Fibroblast of gingiva (primary cell): Measurements from ENCODE around the gene GPR137.

Source experiments
- DNase-seq: peaks from one replicate; pipeline ENCODE4 v3.0.0-alpha.2; 2011; ENCODE audit warnings: low read depth

Gene GPR137

GRCh38 chr11:64287676-64288352 is 2.2 kb downstream of the GPR137 start:
- no peak for DNase-seq

DNA sequence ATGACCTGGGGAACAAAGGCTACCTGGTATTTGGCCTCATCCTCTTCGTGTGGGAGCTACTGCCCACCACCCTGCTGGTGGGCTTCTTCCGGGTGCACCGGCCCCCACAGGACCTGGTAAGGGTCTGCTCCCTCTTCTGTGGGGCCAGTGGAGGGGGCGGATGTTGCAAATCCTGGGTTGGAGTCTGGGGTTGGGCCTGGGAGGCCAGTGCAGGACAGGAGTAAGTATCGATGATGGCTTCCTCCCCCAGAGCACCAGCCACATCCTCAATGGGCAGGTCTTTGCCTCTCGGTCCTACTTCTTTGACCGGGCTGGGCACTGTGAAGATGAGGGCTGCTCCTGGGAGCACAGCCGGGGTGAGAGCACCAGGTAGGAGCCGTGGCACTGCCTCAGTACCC is 2.7 kb downstream of the GPR137 start:
- no peak for DNase-seq

DNA sequence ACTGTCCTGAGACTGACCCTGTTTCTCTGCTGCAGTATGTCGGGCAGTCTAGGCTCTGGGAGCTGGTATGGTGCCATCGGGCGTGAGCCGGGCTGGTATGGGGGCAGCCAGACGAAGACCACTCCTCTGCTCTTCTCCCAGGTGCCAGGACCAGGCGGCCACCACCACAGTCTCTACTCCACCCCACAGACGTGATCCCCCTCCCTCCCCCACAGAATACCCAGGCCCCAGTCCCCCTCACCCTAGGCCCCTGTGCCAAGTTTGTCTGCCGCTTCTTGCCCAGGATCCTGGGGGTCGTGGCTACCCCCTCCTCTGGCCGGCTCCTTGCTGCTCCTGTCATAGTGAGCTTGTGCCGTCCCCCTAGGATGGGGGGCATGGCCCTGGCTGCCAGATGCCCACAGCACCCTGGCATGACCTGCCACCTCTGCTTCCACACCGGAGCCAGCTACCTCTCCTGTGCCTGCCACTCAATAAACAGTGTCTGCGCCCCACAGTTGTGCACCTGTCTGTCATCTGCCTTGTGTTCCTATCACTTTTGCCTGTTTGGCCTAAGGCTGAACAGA is 3.4 kb downstream of the GPR137 start:
- DNase-seq: no peak

DNA sequence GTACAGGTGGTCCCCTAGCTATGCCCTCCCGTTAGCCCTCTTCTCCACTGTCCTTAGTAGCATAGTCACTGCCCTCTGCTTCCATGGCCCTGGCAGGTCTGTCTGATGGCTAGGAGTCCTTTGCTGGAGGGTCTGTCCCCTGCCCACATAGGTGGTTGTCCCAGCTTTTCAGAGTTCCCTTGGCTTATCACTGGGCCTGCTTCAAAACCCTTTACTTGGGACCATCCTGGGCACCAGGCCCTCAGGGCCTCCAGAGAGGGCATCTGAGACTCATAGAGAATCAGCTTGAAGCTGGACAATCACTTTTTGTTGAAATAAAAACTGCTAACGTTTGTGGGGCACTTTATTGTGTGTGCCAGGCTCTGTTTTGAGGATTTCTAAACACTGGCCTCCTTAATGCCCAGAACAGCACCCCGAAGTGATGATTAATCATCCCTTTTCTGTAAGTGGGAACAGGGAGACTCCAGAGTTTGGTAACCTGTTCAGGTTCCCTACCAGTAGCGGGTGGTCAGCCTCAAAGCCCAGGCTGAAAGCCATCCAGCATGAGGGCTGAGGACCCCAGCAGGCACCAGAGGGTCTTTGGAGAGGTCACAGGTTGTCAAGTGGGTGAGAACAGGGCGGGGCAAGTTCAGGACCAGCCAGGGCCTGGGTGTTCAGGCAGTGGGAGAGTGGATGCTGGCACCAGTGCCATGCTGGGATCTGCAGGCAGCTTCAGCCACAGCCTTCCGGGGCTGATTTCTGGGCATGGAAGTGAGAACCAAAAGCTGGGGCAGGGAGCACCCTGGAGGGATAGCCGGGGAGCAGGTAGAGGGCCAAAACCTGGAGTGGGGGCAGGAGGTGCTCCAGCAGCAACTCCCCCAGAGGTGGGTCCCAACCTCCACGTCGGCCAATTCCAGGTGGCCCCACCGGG is 5.0 kb downstream of the GPR137 start:
- DNase-seq: no peak

DNA sequence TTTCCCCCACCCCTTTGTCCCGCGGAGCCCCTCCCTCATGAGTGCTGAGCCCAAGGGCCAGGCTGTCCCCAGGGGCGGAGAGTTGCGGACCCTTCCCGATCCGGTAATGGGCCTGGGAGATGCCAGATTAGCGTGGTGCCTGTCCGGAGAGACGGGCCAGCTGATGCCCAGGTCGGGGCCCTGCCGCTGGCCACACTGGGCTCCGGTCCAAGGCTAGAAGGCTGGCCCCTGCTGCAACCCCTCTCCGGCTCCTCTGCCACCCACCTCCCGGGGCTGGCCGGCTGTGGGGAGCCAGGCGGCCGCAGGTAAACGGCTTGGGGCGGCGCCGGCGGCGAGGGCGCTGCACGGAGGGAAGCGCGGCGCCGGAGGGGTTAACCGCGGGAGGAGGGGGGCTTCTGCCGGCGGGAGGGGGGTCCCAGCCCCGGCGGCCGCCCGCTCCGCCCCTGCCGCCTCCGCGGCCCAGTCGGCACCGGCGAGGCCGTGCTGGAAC is 5.7 kb downstream of the GPR137 start, which contains the start of gene KCNK4:
KCNK4 (plus strand) TSS at position 41 of the 490 bp plus-strand sequence. CDS start 1,717 bp downstream, outside the sequence.
- DNase-seq: no peak

DNA sequence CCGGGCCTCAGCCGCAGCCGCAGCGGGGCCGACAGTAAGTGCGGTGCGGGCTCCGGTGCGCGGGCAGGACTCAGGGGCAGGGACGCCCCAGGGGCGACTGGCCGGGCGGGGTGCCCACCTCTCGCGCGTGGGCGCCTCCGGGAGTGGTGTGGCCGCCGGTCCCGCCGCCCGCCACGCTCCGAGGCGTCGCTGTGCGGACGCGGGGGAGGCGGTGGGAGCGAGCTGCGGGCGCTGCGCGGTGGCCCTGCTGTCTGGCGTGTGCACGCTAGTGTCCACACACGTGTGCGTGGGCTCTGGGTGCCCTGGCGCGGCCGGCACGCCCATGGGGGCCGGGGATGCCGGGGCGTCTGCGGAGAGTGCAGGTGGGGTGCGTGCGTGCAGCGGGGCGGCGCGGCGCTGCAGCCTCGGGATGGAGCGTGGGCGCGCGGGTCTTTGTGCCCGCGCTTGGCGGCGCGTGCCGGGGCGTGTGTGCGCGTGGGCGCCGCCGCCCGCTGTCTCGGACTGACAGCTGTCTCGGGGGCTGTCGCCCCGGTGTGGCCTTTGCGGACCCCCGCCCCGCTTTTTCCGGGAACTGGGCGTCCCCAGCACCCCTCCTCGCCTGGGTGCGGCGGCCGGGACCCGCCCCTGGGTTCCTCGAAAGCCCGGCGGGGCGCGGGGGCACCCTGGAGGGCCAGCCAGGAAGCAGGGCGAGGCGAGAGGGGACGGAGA is 6.3 kb downstream of the GPR137 start:
- no peak for DNase-seq

- DNase-seq: no peak
Measured at GRCh38 chr11:64292460-64293254, 7.0 kb downstream of the GPR137 start.

DNA sequence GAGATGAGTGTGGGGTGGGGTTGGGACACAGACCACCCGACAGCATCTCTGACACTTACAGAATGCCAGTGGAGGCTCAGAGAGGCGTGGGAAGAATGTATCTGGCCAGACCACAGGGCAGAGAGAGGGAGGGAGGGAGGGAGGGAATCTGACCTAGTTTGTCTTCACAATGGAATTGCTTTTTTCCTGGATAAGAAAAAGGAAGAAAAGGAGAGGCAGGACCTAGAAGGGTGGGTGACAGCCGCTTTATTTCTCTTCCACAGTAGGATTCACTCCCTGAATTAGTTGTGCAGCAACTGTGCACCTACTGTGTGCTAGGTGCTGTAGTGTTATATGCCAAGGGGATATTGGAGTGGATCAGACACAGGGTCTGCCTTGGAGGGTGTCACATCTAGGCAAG is 9.1 kb downstream of the GPR137 start:
- no peak for DNase-seq

DNA sequence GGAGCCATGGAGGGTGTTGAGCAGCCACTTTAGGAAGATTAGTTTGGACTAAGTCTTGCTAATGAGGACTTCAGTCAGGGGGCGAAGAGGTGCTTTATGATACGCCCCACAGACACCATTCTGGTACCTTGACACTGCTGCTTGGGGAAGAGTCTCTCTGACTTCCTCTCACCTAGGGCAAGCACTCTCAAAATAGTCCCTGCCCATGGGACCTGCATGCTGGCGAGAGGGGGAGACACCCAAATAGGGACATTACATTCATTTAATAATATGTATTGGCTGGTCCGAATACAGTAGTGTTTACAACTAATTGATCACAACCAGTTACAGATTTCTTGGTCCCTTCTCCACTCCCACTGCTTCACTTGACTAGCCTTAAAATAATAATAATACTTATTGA is 10.1 kb downstream of the GPR137 start:
- no peak for DNase-seq

DNA sequence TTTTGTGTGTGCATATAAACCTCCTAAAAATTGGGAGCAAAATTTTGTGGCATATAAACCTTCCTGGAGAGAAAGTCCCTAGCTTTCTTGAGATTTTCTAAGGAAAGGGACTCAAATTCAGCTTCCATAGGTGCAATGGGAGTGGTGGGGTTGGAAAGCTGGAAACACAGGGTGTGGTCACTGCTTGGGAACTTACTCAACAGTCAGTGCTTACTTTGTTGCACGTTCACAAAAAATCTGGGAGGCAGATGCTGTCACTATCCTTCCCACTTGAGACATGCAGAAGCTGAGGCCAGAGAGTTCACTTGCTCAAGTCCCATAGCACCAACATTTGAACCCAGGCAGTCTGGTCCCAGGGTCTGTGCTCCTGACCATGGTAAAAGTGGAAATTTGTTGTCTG is 10.6 kb downstream of the GPR137 start:
- DNase-seq: no peak

GRCh38 chr11:64296830-64297698 is 11.4 kb downstream of the GPR137 start:
- DNase-seq: no peak

DNA sequence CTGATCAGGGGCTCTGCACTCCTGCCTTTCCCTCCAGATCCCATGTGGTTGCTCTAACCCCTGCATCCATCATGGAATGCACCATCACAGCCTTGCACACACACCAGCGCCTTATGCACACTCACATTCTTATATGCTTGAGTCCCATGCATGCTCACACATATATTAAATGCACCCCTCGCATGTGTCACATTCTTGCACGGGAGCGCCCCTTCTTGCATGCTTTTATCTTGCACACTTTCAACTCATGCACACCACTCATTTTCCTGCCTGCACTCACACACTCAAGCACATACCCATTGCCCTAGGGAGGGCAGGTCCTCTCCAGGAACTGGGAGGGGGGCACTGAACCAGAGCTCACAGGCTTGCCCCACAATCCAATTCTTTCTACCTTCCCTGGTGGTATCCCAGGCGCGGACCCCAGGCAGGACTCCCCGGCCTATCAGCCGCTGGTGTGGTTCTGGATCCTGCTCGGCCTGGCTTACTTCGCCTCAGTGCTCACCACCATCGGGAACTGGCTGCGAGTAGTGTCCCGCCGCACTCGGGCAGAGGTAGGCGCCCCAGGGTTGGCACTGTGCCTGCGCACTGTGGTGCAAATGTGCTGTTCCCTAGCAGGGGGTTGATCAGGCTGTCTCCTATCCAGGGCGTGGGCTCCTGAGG is 12.2 kb downstream of the GPR137 start:
- DNase-seq: no peak

- peak; percentile 29 for DNase-seq
Measured at GRCh38 chr11:64298966-64299846, 13.6 kb downstream of the GPR137 start.

DNA sequence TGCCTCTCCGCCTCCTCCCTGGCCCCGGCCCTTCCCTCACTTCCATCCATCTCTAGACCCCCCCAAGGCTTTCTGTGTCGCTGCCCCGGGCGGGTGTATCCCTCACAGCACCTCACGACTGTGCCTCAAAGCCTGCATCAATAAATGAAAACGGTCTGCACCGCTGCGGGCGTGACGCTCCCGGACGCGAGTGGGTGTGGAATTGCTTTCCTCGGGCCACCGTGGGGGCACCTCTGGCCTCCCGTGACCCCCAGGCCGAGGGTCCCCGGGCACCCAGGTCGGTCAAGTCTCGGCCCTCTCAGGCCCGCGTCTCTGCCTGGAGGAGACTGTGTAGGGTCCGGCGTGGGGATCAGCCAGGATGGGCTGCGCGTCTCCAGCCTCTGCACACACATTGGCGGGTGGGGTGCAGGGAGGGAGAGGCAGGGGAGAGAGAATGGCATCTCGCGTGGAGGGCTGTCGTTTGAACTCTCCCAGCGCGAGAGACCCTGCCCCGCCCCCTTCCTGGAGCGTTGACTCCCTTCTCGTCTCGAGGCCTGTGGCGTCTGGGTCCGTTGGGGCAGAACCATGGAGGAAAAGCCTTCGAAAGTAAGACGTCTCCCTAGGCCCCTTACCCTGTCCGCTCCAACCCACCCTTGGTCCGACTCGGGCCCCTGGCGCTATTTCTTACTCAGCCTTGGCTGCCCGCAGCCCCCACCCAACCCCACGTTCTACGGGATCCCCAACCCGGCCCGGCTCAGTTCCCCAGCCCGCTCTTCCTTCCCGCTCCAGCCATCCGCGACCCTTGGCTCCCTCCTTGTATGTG is 14.4 kb downstream of the GPR137 start, which contains the start of gene CATSPERZ:
CATSPERZ (plus strand) TSS at position 512 of the 802 bp plus-strand sequence; CDS start at position 565, 53 bp downstream.
- no peak for DNase-seq

DNA sequence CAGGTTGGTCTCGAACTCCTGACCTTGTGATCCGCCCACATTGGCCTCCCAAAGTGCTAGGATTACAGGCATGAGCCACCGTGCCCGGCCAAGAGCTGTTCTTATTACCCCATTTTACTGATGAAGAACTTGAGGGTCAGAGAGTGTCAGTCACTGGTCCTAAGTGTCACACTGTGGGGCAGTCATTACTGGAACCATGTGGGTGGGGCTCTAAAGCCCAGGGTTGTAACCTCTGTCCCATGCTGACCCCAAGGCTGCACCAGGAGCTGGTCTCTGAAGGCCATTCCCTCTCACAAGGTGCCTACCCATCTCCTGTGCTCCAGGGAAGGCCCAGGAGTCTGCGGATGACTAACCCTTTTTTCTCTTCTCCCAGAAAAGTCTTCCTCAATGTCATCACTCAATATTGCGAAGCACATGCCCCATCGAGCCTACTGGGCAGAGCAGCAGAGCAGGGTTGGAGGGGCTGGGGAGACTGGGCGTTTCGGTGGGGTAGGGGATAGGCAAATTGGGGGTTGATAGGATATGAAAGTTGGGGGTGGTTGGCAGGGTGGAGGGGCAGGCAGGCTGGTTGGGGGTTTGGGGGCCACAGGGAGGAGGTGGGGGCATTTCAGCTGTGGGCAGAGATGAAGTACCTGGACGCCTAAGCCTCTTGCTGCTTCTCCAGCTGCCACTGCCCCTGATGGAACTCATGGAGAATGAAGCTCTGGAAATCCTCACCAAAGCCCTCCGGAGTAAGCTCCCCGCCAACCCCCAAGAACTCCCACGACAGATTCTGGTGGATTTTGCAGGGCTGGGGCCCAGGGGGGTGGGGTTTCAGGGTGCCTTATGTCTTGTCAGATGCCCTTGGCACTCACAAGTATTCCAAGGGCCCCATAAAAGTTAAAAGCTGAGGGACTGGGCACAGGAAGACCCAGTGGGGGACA is 17.7 kb downstream of the GPR137 start:
- no peak for DNase-seq

DNA sequence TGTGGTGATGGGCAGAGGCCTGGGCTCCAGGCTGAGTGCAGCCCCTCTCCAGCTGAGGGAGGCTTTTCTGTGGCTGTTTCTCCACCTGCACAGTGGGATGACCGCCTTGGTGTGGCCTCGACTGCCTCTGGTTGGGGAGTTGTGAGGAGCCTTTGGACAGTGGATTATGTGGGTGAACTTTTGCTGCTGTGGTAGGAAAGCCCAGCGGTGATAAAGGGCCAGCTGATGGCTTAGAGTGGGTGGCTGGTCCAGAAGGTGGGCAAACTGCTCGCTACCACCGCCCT is 18.3 kb downstream of the GPR137 start:
- no peak for DNase-seq
